Stimulated activated CD4-positive, alpha-beta T cell treated with anti-CD3 and anti-CD28 coated beads, Interleukin-4, amount 100 ng/mL, for 4 hours (primary cell): ENCODE results near the gene PEX10.
"Not testable (repeated sequence)": the region's sequence is repeated elsewhere in the genome, so short reads cannot be mapped to it uniquely, and the experiment has no call there.

Source experiments
- DNase-seq, 2 experiments: peaks; one replicate each; pipeline ENCODE4 v3.0.0-alpha.2; 2020

Gene PEX10

GRCh38 chr1:2412395-2412772 is at the start of gene PEX10:
PEX10 (minus strand) TSS chr1:2412564; CDS start chr1:2412502, 62 bp downstream.
- DNase-seq, result peak; percentile 98 to 99

- DNase-seq, result no peak
These were observed 48.8 kb upstream of the PEX10 start for GRCh38 chr1:2460996-2461751.

- DNase-seq, result no peak
These were observed 47.8 kb upstream of the PEX10 start for GRCh38 chr1:2460203-2460602.

GRCh38 chr1:2459757-2460156 is 47.4 kb upstream of the PEX10 start:
- DNase-seq, result no peak

GRCh38 chr1:2459102-2459753 is 46.9 kb upstream of the PEX10 start:
- DNase-seq, result not testable (repeated sequence)

GRCh38 chr1:2458687-2459086 is 46.3 kb upstream of the PEX10 start:
- DNase-seq, result no peak

GRCh38 chr1:2457444-2457843 is 45.1 kb upstream of the PEX10 start:
- DNase-seq, result no peak

GRCh38 chr1:2455757-2456156 is 43.4 kb upstream of the PEX10 start:
- no peak for DNase-seq

GRCh38 chr1:2454227-2454626 is 41.9 kb upstream of the PEX10 start:
- DNase-seq, result no peak

GRCh38 chr1:2452932-2453315 is 40.6 kb upstream of the PEX10 start:
- no peak for DNase-seq

- no peak for DNase-seq
These were observed 40.0 kb upstream of the PEX10 start for GRCh38 chr1:2452201-2452931.

- no peak for DNase-seq
These were observed 39.4 kb upstream of the PEX10 start for GRCh38 chr1:2451741-2452140.

- DNase-seq, result no peak
These were observed 37.5 kb upstream of the PEX10 start for GRCh38 chr1:2449636-2450454.

GRCh38 chr1:2448098-2448445 is 35.7 kb upstream of the PEX10 start:
- DNase-seq, result no peak

GRCh38 chr1:2447276-2448097 is 35.1 kb upstream of the PEX10 start:
- DNase-seq, result no peak

GRCh38 chr1:2446861-2447260 is 34.5 kb upstream of the PEX10 start:
- DNase-seq, result no peak

GRCh38 chr1:2446394-2446793 is 34.0 kb upstream of the PEX10 start:
- no peak for DNase-seq

- no peak for DNase-seq
These were observed 33.5 kb upstream of the PEX10 start for GRCh38 chr1:2445823-2446215.

GRCh38 chr1:2445162-2445822 is 32.9 kb upstream of the PEX10 start:
- DNase-seq, result no peak

- no peak for DNase-seq
These were observed 31.8 kb upstream of the PEX10 start for GRCh38 chr1:2444138-2444591.

- peak; percentile 9 to 17 for DNase-seq
These were observed 31.1 kb upstream of the PEX10 start for GRCh38 chr1:2443277-2444137.
